ENCODE results near the gene CLEC16A. TPM values are rescaled to one million over a fixed set of nuclear protein-coding genes. Genes with fewer than 3 reads are reported as not detected.

The CLEC16A gene
- total RNA-seq, 4 donors from 2014 or later: 19.9 to 38.3 (median 35.0) TPM

DNA sequence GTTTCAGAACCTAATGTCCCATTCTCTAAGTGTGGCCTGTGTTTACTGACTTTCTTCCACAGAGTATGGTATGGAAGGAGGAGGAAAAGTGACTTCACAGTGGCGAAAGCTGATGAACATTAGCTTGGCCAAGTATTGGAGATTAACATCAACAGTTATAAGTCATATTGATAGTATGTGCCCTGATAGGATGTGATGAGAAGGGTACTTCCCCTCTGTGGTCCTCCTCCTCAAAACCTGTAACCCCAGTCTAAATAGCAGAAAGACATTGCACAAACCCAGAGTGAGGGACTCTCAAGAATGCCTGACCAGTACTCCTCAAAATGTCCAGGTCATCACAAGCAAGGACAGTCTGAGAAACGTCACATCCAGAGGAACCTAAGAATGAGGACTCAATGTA is 73.1 kb downstream of the CLEC16A start:
- ATAC-seq: no peak
- TF ChIP-seq POLR2A (IDR thresholded peaks at IDR 0.05): no peak
- no peak for TF ChIP-seq CTCF (IDR thresholded peaks at IDR 0.05)
- TF ChIP-seq EP300 (IDR thresholded peaks at IDR 0.05): no peak
- WGBS, 2 donors (ENCODE audit: low coverage in 1 of 2): 89 to 100% methylated on average over 2 of the region's 2 CpGs
- Histone ChIP-seq H3K27ac (peak overlapping the region in 1 of 4 donors; percentile 29), H3K9me3 (no peaks in the 10 kb centered on the region), H3K4me3 (no peak overlapping the region), H3K36me3 (peaks cover 0 to 23% of the 10 kb centered on the region in 2 donors), H3K27me3 (no peaks in the 10 kb centered on the region), H3K4me1 (peaks cover 0 to 7% (median 0%) of the 10 kb centered on the region in 3 donors)

GRCh38 chr16:11020388-11020787 is 76.0 kb downstream of the CLEC16A start:
- Histone ChIP-seq H3K36me3 (peaks cover 2 to 43% of the 10 kb centered on the region in 2 donors), H3K27me3 (no peaks in the 10 kb centered on the region), H3K4me3 (no peak overlapping the region), H3K4me1 (peaks cover 0 to 7% (median 0%) of the 10 kb centered on the region in 3 donors), H3K27ac (peak overlapping the region in 2 of 4 donors; percentile 20 to 43), H3K9me3 (peaks cover 0 to 7% (median 0%) of the 10 kb centered on the region in 3 donors)
- TF ChIP-seq POLR2AphosphoS5 (IDR thresholded peaks at IDR 0.05) (no peak), EP300 (IDR thresholded peaks at IDR 0.05) (no peak), POLR2A (IDR thresholded peaks at IDR 0.05) (no peak)
- no peak for ATAC-seq
- 100% methylated on average over 2 to 3 of the region's 4 CpGs for WGBS, 2 donors (ENCODE audit: low coverage in 1 of 2)

DNA sequence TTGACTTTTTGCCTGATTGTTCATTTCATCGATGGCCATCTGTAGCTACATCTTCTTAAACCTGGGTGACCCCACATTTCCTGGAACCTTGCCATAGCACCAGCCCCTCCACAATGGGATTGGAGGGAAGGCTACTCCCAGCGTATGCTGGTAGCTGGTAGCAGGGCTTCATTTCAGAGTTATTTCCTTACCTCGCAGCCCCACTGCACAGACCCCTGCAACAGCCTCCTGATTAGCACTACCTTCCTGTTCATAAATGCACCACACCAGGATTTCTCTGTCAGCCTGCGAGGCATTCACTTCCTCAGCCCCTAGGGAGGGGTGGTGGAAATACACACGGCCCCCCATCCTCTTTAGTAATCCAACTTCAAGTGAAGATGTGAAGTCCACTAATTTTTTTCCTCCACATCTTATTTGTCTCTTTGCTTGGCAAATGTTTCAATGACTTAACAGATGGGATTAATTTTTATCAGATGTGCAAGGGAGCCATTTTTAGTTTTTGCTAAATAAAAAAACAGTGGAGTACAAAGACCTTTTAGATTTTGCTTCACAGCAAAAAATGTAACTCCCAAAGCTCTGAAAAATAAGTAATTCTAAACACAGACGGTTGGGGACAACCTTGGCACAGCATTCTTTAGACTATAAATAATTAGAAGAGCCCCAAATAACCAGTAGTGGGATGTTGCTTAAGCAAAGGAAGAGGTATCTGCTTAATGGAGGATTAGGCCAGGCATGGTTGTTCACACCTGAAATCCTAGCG is 76.6 kb downstream of the CLEC16A start:
- H3K36me3 ChIP-seq: peaks cover 2 to 48% of the 10 kb centered on the region in 2 donors
- 61 to 88% methylated on average over 2 to 6 of the region's 7 CpGs for WGBS, 2 donors (ENCODE audit: low coverage in 1 of 2)
- no peak overlapping the region for H3K4me3 ChIP-seq
- H3K9me3 ChIP-seq: peaks cover 0 to 13% (median 0%) of the 10 kb centered on the region in 3 donors
- H3K4me1 ChIP-seq: peaks cover 0 to 7% (median 0%) of the 10 kb centered on the region in 3 donors
- no peaks in the 10 kb centered on the region for H3K27me3 ChIP-seq
- ATAC-seq: peak; percentile 27
- H3K27ac ChIP-seq: peak overlapping the region in 2 of 4 donors; percentile 20 to 43
- TF ChIP-seq POLR2AphosphoS5 (IDR thresholded peaks at IDR 0.05) (no peak), CTCF (IDR thresholded peaks at IDR 0.05) (no peak), POLR2A (IDR thresholded peaks at IDR 0.05) (no peak), EP300 (IDR thresholded peaks at IDR 0.05) (no peak)

DNA sequence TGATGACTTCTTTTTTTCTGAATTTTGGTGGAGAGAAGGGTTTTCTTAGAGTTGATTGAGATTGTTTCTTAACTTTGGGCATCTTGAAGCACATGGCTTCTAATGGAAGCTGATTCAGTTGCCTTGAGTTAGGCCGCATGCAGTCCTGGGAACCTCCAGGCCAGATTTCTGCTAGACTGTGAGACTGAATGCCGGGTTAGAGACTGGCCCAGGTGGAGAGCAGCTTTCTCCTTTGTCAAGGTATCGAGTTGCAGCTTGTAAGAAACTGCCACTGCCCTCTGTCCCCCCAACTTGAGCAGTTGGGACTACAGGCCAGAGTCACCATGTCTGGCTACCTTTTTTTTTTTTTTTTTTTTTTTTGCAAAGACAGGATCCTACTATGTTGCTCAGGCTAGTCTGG is 77.6 kb downstream of the CLEC16A start:
- Histone ChIP-seq H3K27ac (no peak overlapping the region), H3K36me3 (peaks cover 2 to 59% of the 10 kb centered on the region in 2 donors), H3K27me3 (no peaks in the 10 kb centered on the region), H3K4me3 (no peak overlapping the region), H3K9me3 (peaks cover 0 to 23% (median 0%) of the 10 kb centered on the region in 3 donors), H3K4me1 (peaks cover 0 to 4% (median 0%) of the 10 kb centered on the region in 3 donors)
- WGBS, 2 donors (ENCODE audit: low coverage in 1 of 2): 83 to 100% methylated on average over 1 to 2 of the region's 3 CpGs
- no peak for ATAC-seq
- TF ChIP-seq CTCF (IDR thresholded peaks at IDR 0.05) (no peak), POLR2AphosphoS5 (IDR thresholded peaks at IDR 0.05) (no peak)

DNA sequence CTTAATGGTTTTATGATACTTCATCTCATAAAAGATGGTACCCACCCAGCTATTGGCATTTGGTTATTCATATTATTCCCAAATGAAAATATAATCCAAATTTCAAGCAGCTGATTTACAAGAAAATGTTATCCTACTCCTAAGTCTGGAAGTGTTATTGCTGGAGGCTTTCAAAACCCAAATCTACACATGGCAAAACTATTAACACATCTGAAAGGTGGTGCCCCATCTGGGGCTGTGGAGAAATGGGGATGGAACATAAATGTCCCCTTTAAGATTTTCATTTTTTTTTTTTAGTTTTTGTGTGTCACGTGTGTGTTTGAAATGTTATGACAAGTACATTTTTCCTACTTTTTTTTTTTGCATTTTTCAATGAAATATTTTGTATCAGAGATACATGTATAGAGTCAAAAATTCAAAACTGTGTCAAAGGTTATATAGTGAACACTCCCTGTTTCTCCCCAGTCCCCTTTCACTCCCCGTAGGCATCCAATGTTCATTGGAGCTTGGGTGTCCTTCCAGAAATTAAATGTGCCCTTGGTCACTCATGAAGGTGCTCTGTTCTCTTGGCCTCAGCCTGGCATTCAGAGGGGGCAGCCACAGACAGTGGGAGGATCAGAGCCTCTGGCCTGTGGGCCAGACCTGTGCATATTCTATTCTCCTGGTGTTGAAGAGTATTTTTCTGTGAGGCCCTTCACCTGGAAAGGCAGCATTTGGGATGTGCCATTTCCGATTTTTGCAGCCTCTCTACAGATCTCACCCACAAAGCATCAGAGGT is 79.1 kb downstream of the CLEC16A start:
- ATAC-seq: no peak
- no peak overlapping the region for H3K27ac ChIP-seq
- H3K4me1 ChIP-seq: no peaks in the 10 kb centered on the region
- WGBS, 2 donors (ENCODE audit: low coverage in 1 of 2): 67 to 85% methylated on average over 1 to 3 of the region's 3 CpGs
- peaks cover 0 to 31% (median 0%) of the 10 kb centered on the region in 3 donors for H3K9me3 ChIP-seq
- TF ChIP-seq POLR2AphosphoS5 (IDR thresholded peaks at IDR 0.05) (no peak), POLR2A (IDR thresholded peaks at IDR 0.05) (no peak), EP300 (IDR thresholded peaks at IDR 0.05) (no peak), CTCF (IDR thresholded peaks at IDR 0.05) (no peak)
- no peak overlapping the region for H3K4me3 ChIP-seq
- H3K27me3 ChIP-seq: no peaks in the 10 kb centered on the region
- H3K36me3 ChIP-seq: peaks cover 2 to 70% of the 10 kb centered on the region in 2 donors

Measured in gastroesophageal sphincter (tissue), 4 donors.